Lung (tissue), 12 donors: ENCODE results near the gene IGFL3. TPM values are rescaled to one million over a fixed set of nuclear protein-coding genes. Genes with fewer than 3 reads are reported as not detected.

Source experiments
- ATAC-seq: fragments of 200-7000 bp; cut with Tn5 transposase; one replicate; pipeline ENCODE4 v1.9.1; 2020; ENCODE audit warnings: moderate number of reproducible peaks; ENCODE audit not compliant: insufficient read depth, low FRiP score
- DNase-seq, 3 donors: peaks; one replicate each; pipeline ENCODE4 v3.0.0-alpha.2; 2013 to 2017
- H3K27ac ChIP-seq, 2 donors: one replicate each; pipeline ENCODE4 v1.5.1; 2013; ENCODE audit warnings: mild to moderate bottlenecking in 2 of 2, moderate library complexity in 2 of 2, control low read depth in 1 of 2, inconsistent platforms in 1 of 2, low read depth in 1 of 2, low read length in 1 of 2
- H3K27me3 ChIP-seq, 3 donors: one replicate each; pipeline ENCODE4 v1.5.1; 2013; ENCODE audit warnings: low read length in 2 of 3; ENCODE audit not compliant: control insufficient read depth in 3 of 3, insufficient read depth in 3 of 3
- H3K36me3 ChIP-seq, 4 donors: one replicate each; pipeline ENCODE4 v1.5.1; 2013; ENCODE audit warnings: low read length in 4 of 4, mild to moderate bottlenecking in 1 of 4, moderate library complexity in 1 of 4; ENCODE audit not compliant: control insufficient read depth in 4 of 4, insufficient read depth in 4 of 4
- H3K4me1 ChIP-seq, 5 donors: one replicate each; pipeline ENCODE4 v1.5.1; 2013; ENCODE audit warnings: low read length in 5 of 5, mild to moderate bottlenecking in 2 of 5, moderate library complexity in 1 of 5; ENCODE audit not compliant: control insufficient read depth in 5 of 5, insufficient read depth in 5 of 5
- H3K4me3 ChIP-seq: one replicate; pipeline ENCODE4 v1.5.1; 2013; ENCODE audit warnings: mild to moderate bottlenecking, control low read depth, moderate library complexity
- H3K9ac ChIP-seq, 2 donors: one replicate each; pipeline ENCODE4 v1.5.1; 2013; ENCODE audit warnings: low read length in 2 of 2, control low read depth in 1 of 2; ENCODE audit not compliant: insufficient read depth in 1 of 2
- H3K9me3 ChIP-seq, 4 donors: one replicate each; pipeline ENCODE4 v1.5.1; 2013; ENCODE audit warnings: low read length in 3 of 4, mild to moderate bottlenecking in 1 of 4, moderate library complexity in 1 of 4; ENCODE audit not compliant: control insufficient read depth in 4 of 4, insufficient read depth in 3 of 4
- CTCF ChIP-seq: IDR thresholded peaks from 2 replicates; pipeline ENCODE4 v1.5.1; 2012; ENCODE audit warnings: mild to moderate bottlenecking; ENCODE audit errors: control extremely low read depth, extremely low read depth
- WGBS, 2 donors: extraction: QIAGEN DNeasy Blood & Tissue Kit; methylation state at CpG; one replicate each; pipeline ENCODE4 v1.1.7; 2013; 5-methylcytosine and 5-hydroxymethylcytosine counted together
- polyA plus RNA-seq, 2 donors: library from polyadenylated mRNA; stranded (reverse); fragments of 200-250 nt; gene quantifications; one replicate each; pipeline ENCODE4 v1.2.1, GENCODE V29; 2013
- total RNA-seq, 2 donors: library from RNA; depleted of rRNA in 1 of 2; stranded (reverse); fragments of >200 nt in 1 of 2; gene quantifications; one replicate each; pipeline ENCODE4 v1.2.1, GENCODE V29; 2014 to 2021
- donor health status: control.
- donor health status: control.
- donor health status: Bipolar disorder and iron deficiency.
- donor health status: healthy.
- donor health status: DM: yes; HTN: yes; CAD: no.

IGFL3 gene
- total and polyA plus RNA-seq, 4 donors: not detected

GRCh38 chr19:46134527-46134926 is 10.0 kb upstream of the IGFL3 start:
- Histone ChIP-seq H3K27ac (no peak overlapping the region), H3K4me3 (no peak overlapping the region), H3K9ac (no peak overlapping the region), H3K36me3 (no peaks in the 10 kb centered on the region), H3K9me3 (peaks cover 0 to 3% (median 0%) of the 10 kb centered on the region in 4 donors), H3K27me3 (no peaks in the 10 kb centered on the region), H3K4me1 (peaks cover 7 to 27% (median 11%) of the 10 kb centered on the region in 5 donors)
- ATAC-seq (no peak), DNase-seq (peak in 2 of 3 donors; percentile 9 to 33)
- no peak for TF ChIP-seq CTCF

GRCh38 chr19:46133777-46134241 is 9.3 kb upstream of the IGFL3 start:
- Histone ChIP-seq H3K9me3 (peaks cover 0 to 3% (median 0%) of the 10 kb centered on the region in 4 donors), H3K27me3 (no peaks in the 10 kb centered on the region)
- no peak for TF ChIP-seq CTCF

GRCh38 chr19:46133101-46133627 is 8.7 kb upstream of the IGFL3 start:
- Histone ChIP-seq H3K4me3 (no peak overlapping the region), H3K36me3 (no peaks in the 10 kb centered on the region), H3K27me3 (no peaks in the 10 kb centered on the region), H3K27ac (peak overlapping the region in 1 of 2 donors; percentile 32), H3K4me1 (peaks cover 7 to 27% (median 11%) of the 10 kb centered on the region in 5 donors), H3K9ac (peak overlapping the region in 1 of 2 donors; percentile 11), H3K9me3 (no peaks in the 10 kb centered on the region)
- no peak for TF ChIP-seq CTCF
- DNase-seq: peak; percentile 66 to 85 (median 84)
- no peak for ATAC-seq
- WGBS, 2 donors: 45 to 55% methylated on average over 6 of the region's 6 CpGs

More at GRCh38 chr19:46133777-46134241, 9.3 kb upstream of the IGFL3 start:
- H3K36me3 ChIP-seq: no peaks in the 10 kb centered on the region
- peak overlapping the region in 1 of 2 donors; percentile 53 for H3K27ac ChIP-seq
- DNase-seq (no peak), ATAC-seq (no peak)
- H3K4me1 ChIP-seq: peaks cover 7 to 27% (median 11%) of the 10 kb centered on the region in 5 donors
- H3K4me3 ChIP-seq: no peak overlapping the region
- WGBS, 2 donors: 95 to 98% methylated on average over 1 of the region's 1 CpG
- H3K9ac ChIP-seq: no peak overlapping the region
